DOHH2 (cell line): ENCODE results near the gene APLP2.
"Not testable (repeated sequence)": the region's sequence is repeated elsewhere in the genome, so short reads cannot be mapped to it uniquely, and the experiment has no call there.

Experiments used
- EZH2phosphoT487 ChIP-seq: fragments of 200-600 bp; sonication (generic); IDR thresholded peaks from 2 replicates; pipeline ENCODE4 v1.6.1; 2017; ENCODE audit warnings: borderline replicate concordance, mild to moderate bottlenecking, antibody characterized with exemption, low read length, moderate library complexity, mixed read lengths
- TF ChIP-seq, protein P1 (sequence below): fragments of 200-600 bp; sonication (generic); IDR thresholded peaks from one replicate; pipeline ENCODE4 v1.5.1; 2014; ENCODE audit warnings: antibody characterized with exemption, mild to moderate bottlenecking, low read depth, low read length; ENCODE audit not compliant: poor library complexity, severe bottlenecking

DNA sequence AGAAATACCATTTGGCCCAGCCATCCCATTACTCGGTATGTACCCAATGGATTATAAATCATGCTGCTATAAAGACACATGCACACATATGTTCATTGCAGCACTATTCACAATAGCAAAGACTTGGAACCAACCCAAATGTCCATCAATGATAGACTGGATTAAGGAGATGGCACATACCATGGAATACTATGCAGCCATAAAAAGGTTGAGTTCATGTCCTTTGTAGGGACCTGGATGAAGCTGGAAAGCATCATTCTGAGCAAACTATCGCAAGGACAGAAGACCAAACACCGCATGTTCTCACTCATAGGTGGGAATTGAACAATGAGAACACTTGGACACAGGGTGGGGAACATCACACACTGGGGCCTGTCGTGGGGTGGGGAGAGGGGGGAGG lies 39.0 kb downstream of the APLP2 start:
- TF ChIP-seq, protein P1, sequence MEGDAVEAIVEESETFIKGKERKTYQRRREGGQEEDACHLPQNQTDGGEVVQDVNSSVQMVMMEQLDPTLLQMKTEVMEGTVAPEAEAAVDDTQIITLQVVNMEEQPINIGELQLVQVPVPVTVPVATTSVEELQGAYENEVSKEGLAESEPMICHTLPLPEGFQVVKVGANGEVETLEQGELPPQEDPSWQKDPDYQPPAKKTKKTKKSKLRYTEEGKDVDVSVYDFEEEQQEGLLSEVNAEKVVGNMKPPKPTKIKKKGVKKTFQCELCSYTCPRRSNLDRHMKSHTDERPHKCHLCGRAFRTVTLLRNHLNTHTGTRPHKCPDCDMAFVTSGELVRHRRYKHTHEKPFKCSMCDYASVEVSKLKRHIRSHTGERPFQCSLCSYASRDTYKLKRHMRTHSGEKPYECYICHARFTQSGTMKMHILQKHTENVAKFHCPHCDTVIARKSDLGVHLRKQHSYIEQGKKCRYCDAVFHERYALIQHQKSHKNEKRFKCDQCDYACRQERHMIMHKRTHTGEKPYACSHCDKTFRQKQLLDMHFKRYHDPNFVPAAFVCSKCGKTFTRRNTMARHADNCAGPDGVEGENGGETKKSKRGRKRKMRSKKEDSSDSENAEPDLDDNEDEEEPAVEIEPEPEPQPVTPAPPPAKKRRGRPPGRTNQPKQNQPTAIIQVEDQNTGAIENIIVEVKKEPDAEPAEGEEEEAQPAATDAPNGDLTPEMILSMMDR, result not testable (repeated sequence)
- not testable (repeated sequence) for TF ChIP-seq EZH2phosphoT487
